GM23338 (cell line): ENCODE results near the gene AMPD2. TPM values are rescaled to one million over a fixed set of nuclear protein-coding genes. Genes with fewer than 3 reads are reported as not detected.

Experiments used
- ATAC-seq: fragments of 200-7000 bp; cut with Tn5 transposase; 3 replicates; pipeline ENCODE4 v1.9.1; 2020
- DNase-seq: peaks from one replicate; pipeline ENCODE4 v3.0.0-alpha.2; 2015; ENCODE audit warnings: low spot score
- H2AFZ ChIP-seq: fragments of 200-600 bp; sonication (generic); 2 replicates; pipeline ENCODE4 v1.8.0; 2016; ENCODE audit warnings: antibody characterized with exemption, mild to moderate bottlenecking, moderate library complexity
- H3F3A ChIP-seq: fragments of 200-600 bp; sonication (generic); replicated peaks from 2 replicates; pipeline ENCODE4 v1.8.0; 2017; ENCODE audit warnings: antibody characterized with exemption, mixed run types, low read depth
- H3K27ac ChIP-seq: fragments of 200-600 bp; sonication (generic); 2 replicates; pipeline ENCODE4 v1.6.1; 2016; ENCODE audit warnings: low read depth
- H3K27me3 ChIP-seq: fragments of 200-600 bp; sonication (generic); 2 replicates; pipeline ENCODE4 v1.8.0; 2016; ENCODE audit warnings: mild to moderate bottlenecking, mixed run types, moderate library complexity; ENCODE audit not compliant: insufficient read depth
- H3K36me3 ChIP-seq: fragments of 200-600 bp; sonication (generic); 2 replicates; pipeline ENCODE4 v1.8.0; 2016; ENCODE audit warnings: mild to moderate bottlenecking; ENCODE audit not compliant: insufficient read depth
- H3K4me1 ChIP-seq: fragments of 200-600 bp; sonication (generic); 2 replicates; pipeline ENCODE4 v1.8.0; 2016; ENCODE audit warnings: mild to moderate bottlenecking, moderate library complexity; ENCODE audit not compliant: insufficient read depth
- H3K4me2 ChIP-seq: fragments of 200-600 bp; sonication (generic); 2 replicates; pipeline ENCODE4 v1.7.1; 2017; ENCODE audit warnings: mixed run types
- H3K4me3 ChIP-seq: fragments of 200-600 bp; sonication (generic); 2 replicates; pipeline ENCODE4 v1.6.1; 2016; ENCODE audit warnings: mixed run types
- H3K79me2 ChIP-seq: fragments of 200-600 bp; sonication (generic); replicated peaks from 2 replicates; pipeline ENCODE4 v1.8.0; 2017; ENCODE audit warnings: mild to moderate bottlenecking; ENCODE audit not compliant: insufficient read depth
- H3K9me2 ChIP-seq: fragments of 200-600 bp; sonication (generic); 2 replicates; pipeline ENCODE4 v1.8.0; 2017; ENCODE audit not compliant: insufficient read depth
- H4K20me1 ChIP-seq: fragments of 200-600 bp; sonication (generic); replicated peaks from 2 replicates; pipeline ENCODE4 v1.8.0; 2017; ENCODE audit warnings: mild to moderate bottlenecking; ENCODE audit not compliant: insufficient read depth
- H3K27ac Mint-ChIP-seq: 2 replicates; pipeline ENCODE4 v1.8.0; 2020; ENCODE audit warnings: inconsistent platforms, mild to moderate bottlenecking, moderate library complexity, mixed read lengths
- H3K27me3 Mint-ChIP-seq: 3 replicates; pipeline ENCODE4 v1.8.0; 2022; ENCODE audit warnings: low read depth, mild to moderate bottlenecking, moderate library complexity, mixed read lengths, inconsistent platforms; ENCODE audit not compliant: insufficient read depth, poor library complexity
- H3K36me3 Mint-ChIP-seq: 3 replicates; pipeline ENCODE4 v1.8.0; 2021; ENCODE audit warnings: low read depth, mild to moderate bottlenecking, inconsistent platforms, moderate library complexity, mixed read lengths
- H3K4me1 Mint-ChIP-seq: 3 replicates; pipeline ENCODE4 v1.8.0; 2020; ENCODE audit warnings: mild to moderate bottlenecking, inconsistent platforms, mixed read lengths
- H3K4me3 Mint-ChIP-seq: 3 replicates; pipeline ENCODE4 v1.8.0; 2021; ENCODE audit warnings: moderate library complexity, mild to moderate bottlenecking, inconsistent platforms, mixed read lengths
- H3K9me3 Mint-ChIP-seq: 3 replicates; pipeline ENCODE4 v1.8.0; 2020; ENCODE audit warnings: moderate library complexity, mild to moderate bottlenecking, inconsistent platforms, mixed read lengths
- CREB1 ChIP-seq: fragments of 250-450 bp; sonication (Bioruptor Pico); IDR thresholded peaks from 2 replicates; pipeline ENCODE4 v1.5.0; 2020; ENCODE audit warnings: low read depth, mild to moderate bottlenecking, moderate library complexity
- EZH2 ChIP-seq: fragments of 200-600 bp; sonication (generic); IDR thresholded peaks from one replicate; pipeline ENCODE4 v1.8.0; 2017; ENCODE audit warnings: antibody characterized with exemption, mild to moderate bottlenecking, low read depth; ENCODE audit not compliant: unreplicated experiment
- EZH2phosphoT487 ChIP-seq: fragments of 200-600 bp; sonication (generic); IDR thresholded peaks from one replicate; pipeline ENCODE4 v1.8.1; 2018; ENCODE audit warnings: antibody characterized with exemption; ENCODE audit not compliant: unreplicated experiment
- JUNB ChIP-seq: IDR thresholded peaks from one replicate; pipeline ENCODE4 v1.6.1; 2016; ENCODE audit warnings: antibody characterized with exemption; ENCODE audit not compliant: unreplicated experiment
- NANOG ChIP-seq: IDR thresholded peaks from 2 replicates; pipeline ENCODE4 v1.6.1; 2016; ENCODE audit warnings: antibody characterized with exemption, borderline replicate concordance
- POLR2AphosphoS5 ChIP-seq: IDR thresholded peaks from 2 replicates; pipeline ENCODE4 v1.6.1; 2016; ENCODE audit warnings: antibody characterized with exemption, low read depth
- STAT1 ChIP-seq: IDR thresholded peaks from one replicate; pipeline ENCODE4 v1.6.1; 2016; ENCODE audit warnings: antibody characterized with exemption; ENCODE audit not compliant: unreplicated experiment
- ZNF114 ChIP-seq: fragments of 250-450 bp; sonication (Bioruptor Pico); IDR thresholded peaks from 2 replicates; pipeline ENCODE4 v1.5.0; 2020; ENCODE audit warnings: mild to moderate bottlenecking, moderate library complexity
- ZNF331 ChIP-seq: fragments of 250-450 bp; sonication (Bioruptor Pico); IDR thresholded peaks from 2 replicates; pipeline ENCODE4 v1.5.0; 2020; ENCODE audit warnings: low read depth, mild to moderate bottlenecking, moderate library complexity
- polyA plus RNA-seq: library from polyadenylated mRNA; unstranded; fragments of >200 nt; fragmentation: Nextera tagmentation; extraction: Ambion mirVana; gene quantifications from 2 replicates; pipeline ENCODE4 v1.2.1, GENCODE V29; 2016
- total RNA-seq: library from RNA; depleted of rRNA; stranded (reverse); fragments of >200 nt; shearing (Covaris generic); gene quantifications from 2 replicates; pipeline ENCODE4 v1.2.3, GENCODE V29; 2014
- TF ChIP-seq, protein P1 (sequence below): fragments of 250-450 bp; sonication (Bioruptor Pico); IDR thresholded peaks from 2 replicates; pipeline ENCODE4 v1.5.0; 2020; ENCODE audit warnings: mild to moderate bottlenecking, moderate library complexity
- TF ChIP-seq, protein P2 (sequence below): IDR thresholded peaks from 2 replicates; pipeline ENCODE4 v1.6.1; 2016; ENCODE audit warnings: antibody characterized with exemption
- TF ChIP-seq, protein P3 (sequence below), 2 experiments: fragments of 200-600 bp in 1 of 2; sonication (generic) in 1 of 2; conservative IDR thresholded peaks; 2 replicates each; pipeline versions ENCODE4 v1.5.1 to v1.6.1; 2016 to 2017; ENCODE audit warnings: antibody characterized with exemption in 2 of 2, low read depth in 2 of 2, mild to moderate bottlenecking in 2 of 2, moderate library complexity in 1 of 2
- TF ChIP-seq, protein P4 (sequence below): IDR thresholded peaks from one replicate; pipeline ENCODE4 v1.6.1; 2018; ENCODE audit warnings: antibody characterized with exemption; ENCODE audit not compliant: unreplicated experiment

The AMPD2 gene
- total and polyA plus RNA-seq, 2 experiments from 2014 or later = 24.5 to 62.1 TPM

DNA sequence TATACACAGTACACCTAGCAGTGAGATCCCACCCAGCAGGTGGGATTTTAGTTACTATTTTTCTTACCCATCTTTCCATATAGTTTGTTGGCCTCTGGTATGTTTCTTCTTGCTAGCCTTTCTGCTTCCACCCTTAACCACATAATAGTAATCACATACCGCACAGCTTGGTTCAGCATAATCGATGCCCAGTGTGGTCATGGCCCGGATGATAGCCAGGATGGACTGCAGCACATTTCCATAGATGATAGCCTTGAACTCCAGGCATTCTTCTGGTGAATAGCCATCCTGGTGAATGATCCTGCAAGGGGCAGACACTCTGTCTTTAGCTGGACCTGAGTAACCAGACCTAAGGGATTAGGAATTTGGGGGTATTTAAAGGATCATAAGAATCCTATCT is 9.8 kb upstream of the AMPD2 start:
- DNase-seq (no peak), ATAC-seq (no peak)
- Mint-ChIP-seq H3K4me3 (no peak overlapping the region), H3K27ac (no peak overlapping the region), H3K4me1 (peaks cover 23% of the 10 kb centered on the region; the same call in 2 of the 3 replicates), H3K9me3 (no peaks in the 10 kb centered on the region), H3K27me3 (no peaks in the 10 kb centered on the region), H3K36me3 (no peaks in the 10 kb centered on the region)
- Histone ChIP-seq H4K20me1 (no peaks in the 10 kb centered on the region), H3K4me3 (no peak overlapping the region), H2AFZ (no peak overlapping the region), H3F3A (no peaks in the 10 kb centered on the region), H3K27ac (no peak overlapping the region), H3K79me2 (no peaks in the 10 kb centered on the region), H3K4me2 (no peak overlapping the region), H3K27me3 (no peaks in the 10 kb centered on the region), H3K4me1 (peaks cover 23% of the 10 kb centered on the region), H3K36me3 (no peaks in the 10 kb centered on the region), H3K9me2 (peaks cover 13% of the 10 kb centered on the region; the same call in 1 of the 2 replicates)
- no peak for TF ChIP-seq ZNF114
- TF ChIP-seq, protein P1, sequence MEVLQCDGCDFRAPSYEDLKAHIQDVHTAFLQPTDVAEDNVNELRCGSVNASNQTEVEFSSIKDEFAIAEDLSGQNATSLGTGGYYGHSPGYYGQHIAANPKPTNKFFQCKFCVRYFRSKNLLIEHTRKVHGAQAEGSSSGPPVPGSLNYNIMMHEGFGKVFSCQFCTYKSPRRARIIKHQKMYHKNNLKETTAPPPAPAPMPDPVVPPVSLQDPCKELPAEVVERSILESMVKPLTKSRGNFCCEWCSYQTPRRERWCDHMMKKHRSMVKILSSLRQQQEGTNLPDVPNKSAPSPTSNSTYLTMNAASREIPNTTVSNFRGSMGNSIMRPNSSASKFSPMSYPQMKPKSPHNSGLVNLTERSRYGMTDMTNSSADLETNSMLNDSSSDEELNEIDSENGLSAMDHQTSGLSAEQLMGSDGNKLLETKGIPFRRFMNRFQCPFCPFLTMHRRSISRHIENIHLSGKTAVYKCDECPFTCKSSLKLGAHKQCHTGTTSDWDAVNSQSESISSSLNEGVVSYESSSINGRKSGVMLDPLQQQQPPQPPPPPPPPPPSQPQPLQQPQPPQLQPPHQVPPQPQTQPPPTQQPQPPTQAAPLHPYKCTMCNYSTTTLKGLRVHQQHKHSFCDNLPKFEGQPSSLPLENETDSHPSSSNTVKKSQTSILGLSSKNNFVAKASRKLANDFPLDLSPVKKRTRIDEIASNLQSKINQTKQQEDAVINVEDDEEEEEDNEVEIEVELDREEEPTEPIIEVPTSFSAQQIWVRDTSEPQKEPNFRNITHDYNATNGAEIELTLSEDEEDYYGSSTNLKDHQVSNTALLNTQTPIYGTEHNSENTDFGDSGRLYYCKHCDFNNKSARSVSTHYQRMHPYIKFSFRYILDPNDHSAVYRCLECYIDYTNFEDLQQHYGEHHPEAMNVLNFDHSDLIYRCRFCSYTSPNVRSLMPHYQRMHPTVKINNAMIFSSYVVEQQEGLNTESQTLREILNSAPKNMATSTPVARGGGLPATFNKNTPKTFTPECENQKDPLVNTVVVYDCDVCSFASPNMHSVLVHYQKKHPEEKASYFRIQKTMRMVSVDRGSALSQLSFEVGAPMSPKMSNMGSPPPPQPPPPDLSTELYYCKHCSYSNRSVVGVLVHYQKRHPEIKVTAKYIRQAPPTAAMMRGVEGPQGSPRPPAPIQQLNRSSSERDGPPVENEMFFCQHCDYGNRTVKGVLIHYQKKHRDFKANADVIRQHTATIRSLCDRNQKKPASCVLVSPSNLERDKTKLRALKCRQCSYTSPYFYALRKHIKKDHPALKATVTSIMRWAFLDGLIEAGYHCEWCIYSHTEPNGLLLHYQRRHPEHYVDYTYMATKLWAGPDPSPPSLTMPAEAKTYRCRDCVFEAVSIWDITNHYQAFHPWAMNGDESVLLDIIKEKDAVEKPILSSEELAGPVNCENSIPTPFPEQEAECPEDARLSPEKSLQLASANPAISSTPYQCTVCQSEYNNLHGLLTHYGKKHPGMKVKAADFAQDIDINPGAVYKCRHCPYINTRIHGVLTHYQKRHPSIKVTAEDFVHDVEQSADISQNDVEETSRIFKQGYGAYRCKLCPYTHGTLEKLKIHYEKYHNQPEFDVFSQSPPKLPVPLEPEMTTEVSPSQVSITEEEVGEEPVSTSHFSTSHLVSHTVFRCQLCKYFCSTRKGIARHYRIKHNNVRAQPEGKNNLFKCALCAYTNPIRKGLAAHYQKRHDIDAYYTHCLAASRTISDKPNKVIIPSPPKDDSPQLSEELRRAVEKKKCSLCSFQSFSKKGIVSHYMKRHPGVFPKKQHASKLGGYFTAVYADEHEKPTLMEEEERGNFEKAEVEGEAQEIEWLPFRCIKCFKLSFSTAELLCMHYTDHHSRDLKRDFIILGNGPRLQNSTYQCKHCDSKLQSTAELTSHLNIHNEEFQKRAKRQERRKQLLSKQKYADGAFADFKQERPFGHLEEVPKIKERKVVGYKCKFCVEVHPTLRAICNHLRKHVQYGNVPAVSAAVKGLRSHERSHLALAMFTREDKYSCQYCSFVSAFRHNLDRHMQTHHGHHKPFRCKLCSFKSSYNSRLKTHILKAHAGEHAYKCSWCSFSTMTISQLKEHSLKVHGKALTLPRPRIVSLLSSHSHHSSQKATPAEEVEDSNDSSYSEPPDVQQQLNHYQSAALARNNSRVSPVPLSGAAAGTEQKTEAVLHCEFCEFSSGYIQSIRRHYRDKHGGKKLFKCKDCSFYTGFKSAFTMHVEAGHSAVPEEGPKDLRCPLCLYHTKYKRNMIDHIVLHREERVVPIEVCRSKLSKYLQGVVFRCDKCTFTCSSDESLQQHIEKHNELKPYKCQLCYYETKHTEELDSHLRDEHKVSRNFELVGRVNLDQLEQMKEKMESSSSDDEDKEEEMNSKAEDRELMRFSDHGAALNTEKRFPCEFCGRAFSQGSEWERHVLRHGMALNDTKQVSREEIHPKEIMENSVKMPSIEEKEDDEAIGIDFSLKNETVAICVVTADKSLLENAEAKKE (CRISPR knock-in tag) = no peak
- TF ChIP-seq, protein P2, sequence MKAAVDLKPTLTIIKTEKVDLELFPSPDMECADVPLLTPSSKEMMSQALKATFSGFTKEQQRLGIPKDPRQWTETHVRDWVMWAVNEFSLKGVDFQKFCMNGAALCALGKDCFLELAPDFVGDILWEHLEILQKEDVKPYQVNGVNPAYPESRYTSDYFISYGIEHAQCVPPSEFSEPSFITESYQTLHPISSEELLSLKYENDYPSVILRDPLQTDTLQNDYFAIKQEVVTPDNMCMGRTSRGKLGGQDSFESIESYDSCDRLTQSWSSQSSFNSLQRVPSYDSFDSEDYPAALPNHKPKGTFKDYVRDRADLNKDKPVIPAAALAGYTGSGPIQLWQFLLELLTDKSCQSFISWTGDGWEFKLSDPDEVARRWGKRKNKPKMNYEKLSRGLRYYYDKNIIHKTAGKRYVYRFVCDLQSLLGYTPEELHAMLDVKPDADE = no peak
- no peak for TF ChIP-seq NANOG
- TF ChIP-seq EZH2 = no peak
- no peak for TF ChIP-seq POLR2AphosphoS5
- no peak for TF ChIP-seq JUNB
- TF ChIP-seq ZNF331 = no peak
- TF ChIP-seq EZH2phosphoT487 = no peak
- no peak for TF ChIP-seq CREB1 (CRISPR knock-in tag)
- TF ChIP-seq STAT1 = no peak
- TF ChIP-seq, protein P3, sequence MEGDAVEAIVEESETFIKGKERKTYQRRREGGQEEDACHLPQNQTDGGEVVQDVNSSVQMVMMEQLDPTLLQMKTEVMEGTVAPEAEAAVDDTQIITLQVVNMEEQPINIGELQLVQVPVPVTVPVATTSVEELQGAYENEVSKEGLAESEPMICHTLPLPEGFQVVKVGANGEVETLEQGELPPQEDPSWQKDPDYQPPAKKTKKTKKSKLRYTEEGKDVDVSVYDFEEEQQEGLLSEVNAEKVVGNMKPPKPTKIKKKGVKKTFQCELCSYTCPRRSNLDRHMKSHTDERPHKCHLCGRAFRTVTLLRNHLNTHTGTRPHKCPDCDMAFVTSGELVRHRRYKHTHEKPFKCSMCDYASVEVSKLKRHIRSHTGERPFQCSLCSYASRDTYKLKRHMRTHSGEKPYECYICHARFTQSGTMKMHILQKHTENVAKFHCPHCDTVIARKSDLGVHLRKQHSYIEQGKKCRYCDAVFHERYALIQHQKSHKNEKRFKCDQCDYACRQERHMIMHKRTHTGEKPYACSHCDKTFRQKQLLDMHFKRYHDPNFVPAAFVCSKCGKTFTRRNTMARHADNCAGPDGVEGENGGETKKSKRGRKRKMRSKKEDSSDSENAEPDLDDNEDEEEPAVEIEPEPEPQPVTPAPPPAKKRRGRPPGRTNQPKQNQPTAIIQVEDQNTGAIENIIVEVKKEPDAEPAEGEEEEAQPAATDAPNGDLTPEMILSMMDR (conservative IDR thresholded peaks at IDR 0.05; ENCODE audit: low read depth in 2 of 2) = no peak
- TF ChIP-seq, protein P4, sequence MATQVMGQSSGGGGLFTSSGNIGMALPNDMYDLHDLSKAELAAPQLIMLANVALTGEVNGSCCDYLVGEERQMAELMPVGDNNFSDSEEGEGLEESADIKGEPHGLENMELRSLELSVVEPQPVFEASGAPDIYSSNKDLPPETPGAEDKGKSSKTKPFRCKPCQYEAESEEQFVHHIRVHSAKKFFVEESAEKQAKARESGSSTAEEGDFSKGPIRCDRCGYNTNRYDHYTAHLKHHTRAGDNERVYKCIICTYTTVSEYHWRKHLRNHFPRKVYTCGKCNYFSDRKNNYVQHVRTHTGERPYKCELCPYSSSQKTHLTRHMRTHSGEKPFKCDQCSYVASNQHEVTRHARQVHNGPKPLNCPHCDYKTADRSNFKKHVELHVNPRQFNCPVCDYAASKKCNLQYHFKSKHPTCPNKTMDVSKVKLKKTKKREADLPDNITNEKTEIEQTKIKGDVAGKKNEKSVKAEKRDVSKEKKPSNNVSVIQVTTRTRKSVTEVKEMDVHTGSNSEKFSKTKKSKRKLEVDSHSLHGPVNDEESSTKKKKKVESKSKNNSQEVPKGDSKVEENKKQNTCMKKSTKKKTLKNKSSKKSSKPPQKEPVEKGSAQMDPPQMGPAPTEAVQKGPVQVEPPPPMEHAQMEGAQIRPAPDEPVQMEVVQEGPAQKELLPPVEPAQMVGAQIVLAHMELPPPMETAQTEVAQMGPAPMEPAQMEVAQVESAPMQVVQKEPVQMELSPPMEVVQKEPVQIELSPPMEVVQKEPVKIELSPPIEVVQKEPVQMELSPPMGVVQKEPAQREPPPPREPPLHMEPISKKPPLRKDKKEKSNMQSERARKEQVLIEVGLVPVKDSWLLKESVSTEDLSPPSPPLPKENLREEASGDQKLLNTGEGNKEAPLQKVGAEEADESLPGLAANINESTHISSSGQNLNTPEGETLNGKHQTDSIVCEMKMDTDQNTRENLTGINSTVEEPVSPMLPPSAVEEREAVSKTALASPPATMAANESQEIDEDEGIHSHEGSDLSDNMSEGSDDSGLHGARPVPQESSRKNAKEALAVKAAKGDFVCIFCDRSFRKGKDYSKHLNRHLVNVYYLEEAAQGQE = no peak
